ENCODE data around the gene ZNF839.
A peak's percentile ranks its signal among the peaks of the same experiment; 100 is the strongest.

ZNF839 gene

GRCh38 chr14:102315121-102315520 lies 4.4 kb upstream of the ZNF839 start:
- Histone ChIP-seq H3K27me3 (ENCODE audit: control insufficient read depth, insufficient read depth, low read length) (peaks cover 22% of the 10 kb centered on the region), H3K27ac (ENCODE audit: low read depth, low read length) (no peak overlapping the region), H3K9me3 (ENCODE audit: control insufficient read depth, insufficient read depth, low read length) (no peaks in the 10 kb centered on the region), H3K9ac (ENCODE audit: low read depth, low read length) (no peak overlapping the region), H3K4me3 (ENCODE audit: low read depth, low read length) (no peak overlapping the region), H3K4me1 (ENCODE audit: control insufficient read depth, insufficient read depth, low read length) (peaks cover 11% of the 10 kb centered on the region), H3K36me3 (ENCODE audit: control insufficient read depth, insufficient read depth, low read length) (no peaks in the 10 kb centered on the region)

GRCh38 chr14:102316338-102316742 lies 3.2 kb upstream of the ZNF839 start:
- Histone ChIP-seq H3K36me3 (ENCODE audit: control insufficient read depth, insufficient read depth, low read length) (no peaks in the 10 kb centered on the region), H3K4me1 (ENCODE audit: control insufficient read depth, insufficient read depth, low read length) (peaks cover 14% of the 10 kb centered on the region), H3K4me3 (ENCODE audit: low read depth, low read length) (peak overlapping the region; percentile 71), H3K27ac (ENCODE audit: low read depth, low read length) (peak overlapping the region; percentile 86), H3K9me3 (ENCODE audit: control insufficient read depth, insufficient read depth, low read length) (no peaks in the 10 kb centered on the region), H3K27me3 (ENCODE audit: control insufficient read depth, insufficient read depth, low read length) (peaks cover 22% of the 10 kb centered on the region), H3K9ac (ENCODE audit: low read depth, low read length) (peak overlapping the region; percentile 65)

GRCh38 chr14:102316743-102317563 lies 2.6 kb upstream of the ZNF839 start:
- no peaks in the 10 kb centered on the region for H3K9me3 ChIP-seq (ENCODE audit: control insufficient read depth, insufficient read depth, low read length)
- peak overlapping the region; percentile 65 for H3K9ac ChIP-seq (ENCODE audit: low read depth, low read length)
- peak overlapping the region; percentile 71 for H3K4me3 ChIP-seq (ENCODE audit: low read depth, low read length)
- peaks cover 14% of the 10 kb centered on the region for H3K4me1 ChIP-seq (ENCODE audit: control insufficient read depth, insufficient read depth, low read length)
- peaks cover 22% of the 10 kb centered on the region for H3K27me3 ChIP-seq (ENCODE audit: control insufficient read depth, insufficient read depth, low read length)
- H3K27ac ChIP-seq (ENCODE audit: low read depth, low read length) = peak overlapping the region; percentile 86
- no peaks in the 10 kb centered on the region for H3K36me3 ChIP-seq (ENCODE audit: control insufficient read depth, insufficient read depth, low read length)

- H3K9me3 ChIP-seq (ENCODE audit: control insufficient read depth, insufficient read depth, low read length) = no peaks in the 10 kb centered on the region
- peak overlapping the region; percentile 76 for H3K27ac ChIP-seq (ENCODE audit: low read depth, low read length)
- no peaks in the 10 kb centered on the region for H3K36me3 ChIP-seq (ENCODE audit: control insufficient read depth, insufficient read depth, low read length)
- peaks cover 22% of the 10 kb centered on the region for H3K27me3 ChIP-seq (ENCODE audit: control insufficient read depth, insufficient read depth, low read length)
- peak overlapping the region; percentile 71 for H3K4me3 ChIP-seq (ENCODE audit: low read depth, low read length)
- H3K4me1 ChIP-seq (ENCODE audit: control insufficient read depth, insufficient read depth, low read length) = peaks cover 14% of the 10 kb centered on the region
- H3K9ac ChIP-seq (ENCODE audit: low read depth, low read length) = peak overlapping the region; percentile 48
Observed at GRCh38 chr14:102317564-102318248, 1.8 kb upstream of the ZNF839 start.

- H3K9me3 ChIP-seq (ENCODE audit: control insufficient read depth, insufficient read depth, low read length) = no peaks in the 10 kb centered on the region
- H3K27ac ChIP-seq (ENCODE audit: low read depth, low read length) = no peak overlapping the region
Observed at GRCh38 chr14:102318781-102319276, 717 bp upstream of the ZNF839 start.

GRCh38 chr14:102320033-102320660 lies 601 bp downstream of the ZNF839 start:
- Histone ChIP-seq H3K9me3 (ENCODE audit: control insufficient read depth, insufficient read depth, low read length) (no peaks in the 10 kb centered on the region), H3K36me3 (ENCODE audit: control insufficient read depth, insufficient read depth, low read length) (no peaks in the 10 kb centered on the region), H3K27ac (ENCODE audit: low read depth, low read length) (peak overlapping the region; percentile 40), H3K4me3 (ENCODE audit: low read depth, low read length) (peak overlapping the region; percentile 95), H3K4me1 (ENCODE audit: control insufficient read depth, insufficient read depth, low read length) (peaks cover 14% of the 10 kb centered on the region), H3K27me3 (ENCODE audit: control insufficient read depth, insufficient read depth, low read length) (peaks cover 10% of the 10 kb centered on the region), H3K9ac (ENCODE audit: low read depth, low read length) (peak overlapping the region; percentile 73)

More at GRCh38 chr14:102318781-102319276, 717 bp upstream of the ZNF839 start:
- Histone ChIP-seq H3K9ac (ENCODE audit: low read depth, low read length) (peak overlapping the region; percentile 73), H3K27me3 (ENCODE audit: control insufficient read depth, insufficient read depth, low read length) (peaks cover 19% of the 10 kb centered on the region), H3K36me3 (ENCODE audit: control insufficient read depth, insufficient read depth, low read length) (no peaks in the 10 kb centered on the region), H3K4me1 (ENCODE audit: control insufficient read depth, insufficient read depth, low read length) (peaks cover 14% of the 10 kb centered on the region), H3K4me3 (ENCODE audit: low read depth, low read length) (peak overlapping the region; percentile 95)

GRCh38 chr14:102320671-102321455 lies 1.3 kb downstream of the ZNF839 start:
- Histone ChIP-seq H3K4me1 (ENCODE audit: control insufficient read depth, insufficient read depth, low read length) (peaks cover 14% of the 10 kb centered on the region), H3K9ac (ENCODE audit: low read depth, low read length) (no peak overlapping the region), H3K4me3 (ENCODE audit: low read depth, low read length) (peak overlapping the region; percentile 95), H3K9me3 (ENCODE audit: control insufficient read depth, insufficient read depth, low read length) (no peaks in the 10 kb centered on the region), H3K27me3 (ENCODE audit: control insufficient read depth, insufficient read depth, low read length) (peaks cover 4% of the 10 kb centered on the region), H3K27ac (ENCODE audit: low read depth, low read length) (no peak overlapping the region), H3K36me3 (ENCODE audit: control insufficient read depth, insufficient read depth, low read length) (no peaks in the 10 kb centered on the region)

- H3K9ac ChIP-seq (ENCODE audit: low read depth, low read length) = no peak overlapping the region
- 0 out of 2 replicates have a peak, but pooled peaks cover 6% of the 10 kb centered on the region for H3K36me3 ChIP-seq (ENCODE audit: control insufficient read depth, insufficient read depth, low read length)
Observed at GRCh38 chr14:102321456-102322422, 2.2 kb downstream of the ZNF839 start.

GRCh38 chr14:102323102-102323501 lies 3.6 kb downstream of the ZNF839 start:
- Histone ChIP-seq H3K27me3 (ENCODE audit: control insufficient read depth, insufficient read depth, low read length) (no peaks in the 10 kb centered on the region), H3K4me1 (ENCODE audit: control insufficient read depth, insufficient read depth, low read length) (peaks cover 9% of the 10 kb centered on the region), H3K27ac (ENCODE audit: low read depth, low read length) (no peak overlapping the region), H3K36me3 (ENCODE audit: control insufficient read depth, insufficient read depth, low read length) (0 out of 2 replicates have a peak, but pooled peaks cover 6% of the 10 kb centered on the region), H3K9me3 (ENCODE audit: control insufficient read depth, insufficient read depth, low read length) (no peaks in the 10 kb centered on the region), H3K4me3 (ENCODE audit: low read depth, low read length) (no peak overlapping the region), H3K9ac (ENCODE audit: low read depth, low read length) (no peak overlapping the region)

More at GRCh38 chr14:102321456-102322422, 2.2 kb downstream of the ZNF839 start:
- peaks cover 14% of the 10 kb centered on the region for H3K4me1 ChIP-seq (ENCODE audit: control insufficient read depth, insufficient read depth, low read length)
- H3K27ac ChIP-seq (ENCODE audit: low read depth, low read length) = no peak overlapping the region
- H3K4me3 ChIP-seq (ENCODE audit: low read depth, low read length) = no peak overlapping the region
- no peaks in the 10 kb centered on the region for H3K27me3 ChIP-seq (ENCODE audit: control insufficient read depth, insufficient read depth, low read length)
- H3K9me3 ChIP-seq (ENCODE audit: control insufficient read depth, insufficient read depth, low read length) = no peaks in the 10 kb centered on the region
